ENCODE data around the gene SYT1.

GRCh38 chr12:79183003-79183402 is 318.4 kb downstream of the SYT1 start:
- TF ChIP-seq CTCF (IDR thresholded peaks at IDR 0.05) (no peak), ZFX (IDR thresholded peaks at IDR 0.05; ENCODE audit: borderline replicate concordance) (no peak)

Measured in 22Rv1 (cell line).